ENCODE data around the gene CYB5RL. TPM values are rescaled to one million over a fixed set of nuclear protein-coding genes. Genes with fewer than 3 reads are reported as not detected.

The CYB5RL gene
- total RNA-seq, 3 donors from 2014 or later: 4.5 to 8.0 (median 7.5) TPM

GRCh38 chr1:54230507-54231339 is 30.9 kb upstream of the CYB5RL start:
- H3K27ac ChIP-seq: no peak overlapping the region
- no peak overlapping the region for H3K4me3 ChIP-seq
- TF ChIP-seq CTCF (IDR thresholded peaks at IDR 0.05) (no peak), POLR2AphosphoS5 (IDR thresholded peaks at IDR 0.05) (no peak), POLR2A (IDR thresholded peaks at IDR 0.05) (no peak)
- no peaks in the 10 kb centered on the region for H3K9me3 ChIP-seq
- H3K4me1 ChIP-seq: peaks cover 0 to 4% of the 10 kb centered on the region in 2 donors
- intact Hi-C loops (cut with DNase I; ENCODE audit: low total_unique reads): no loop called here
- no peaks in the 10 kb centered on the region for H3K36me3 ChIP-seq
- H3K27me3 ChIP-seq: no peaks in the 10 kb centered on the region
- no peak for DNase-seq (ENCODE audit: low spot score in 2 of 2)

GRCh38 chr1:54229281-54229891 is 29.6 kb upstream of the CYB5RL start:
- intact Hi-C loops (cut with DNase I; ENCODE audit: low total_unique reads): no loop called here
- H3K27ac ChIP-seq: peak overlapping the region in 1 of 2 donors; percentile 69
- H3K36me3 ChIP-seq: no peaks in the 10 kb centered on the region
- H3K9me3 ChIP-seq: no peaks in the 10 kb centered on the region
- peaks cover 0 to 4% of the 10 kb centered on the region in 2 donors for H3K4me1 ChIP-seq
- H3K27me3 ChIP-seq: no peaks in the 10 kb centered on the region
- no peak overlapping the region for H3K4me3 ChIP-seq
- DNase-seq (ENCODE audit: low spot score in 2 of 2): no peak
- TF ChIP-seq POLR2AphosphoS5 (IDR thresholded peaks at IDR 0.05) (no peak), POLR2A (IDR thresholded peaks at IDR 0.05) (no peak), CTCF (IDR thresholded peaks at IDR 0.05) (no peak)

- TF ChIP-seq CTCF (IDR thresholded peaks at IDR 0.05) (no peak), POLR2A (IDR thresholded peaks at IDR 0.05) (no peak), POLR2AphosphoS5 (IDR thresholded peaks at IDR 0.05) (no peak)
- Histone ChIP-seq H3K9me3 (no peaks in the 10 kb centered on the region), H3K36me3 (no peaks in the 10 kb centered on the region), H3K27me3 (no peaks in the 10 kb centered on the region), H3K4me1 (peaks cover 0 to 4% of the 10 kb centered on the region in 2 donors), H3K27ac (peak overlapping the region in 1 of 2 donors; percentile 69), H3K4me3 (no peak overlapping the region)
- no peak for DNase-seq (ENCODE audit: low spot score in 2 of 2)
- intact Hi-C loops (cut with DNase I; ENCODE audit: low total_unique reads): no loop called here
Measured at GRCh38 chr1:54228638-54229079, 28.8 kb upstream of the CYB5RL start.

- Histone ChIP-seq H3K27me3 (no peaks in the 10 kb centered on the region), H3K36me3 (no peaks in the 10 kb centered on the region), H3K4me1 (peaks cover 0 to 4% of the 10 kb centered on the region in 2 donors), H3K9me3 (no peaks in the 10 kb centered on the region), H3K27ac (no peak overlapping the region), H3K4me3 (no peak overlapping the region)
- TF ChIP-seq POLR2A (IDR thresholded peaks at IDR 0.05) (no peak), POLR2AphosphoS5 (IDR thresholded peaks at IDR 0.05) (no peak), CTCF (IDR thresholded peaks at IDR 0.05) (no peak)
- DNase-seq (ENCODE audit: low spot score in 2 of 2): no peak
- intact Hi-C loops (cut with DNase I; ENCODE audit: low total_unique reads): no loop called here
Measured at GRCh38 chr1:54227891-54228310, 28.1 kb upstream of the CYB5RL start.

- intact Hi-C loops (cut with DNase I; ENCODE audit: low total_unique reads): no loop called here
- H3K9me3 ChIP-seq: no peaks in the 10 kb centered on the region
- no peak for DNase-seq (ENCODE audit: low spot score in 2 of 2)
- no peak for TF ChIP-seq POLR2AphosphoS5 (IDR thresholded peaks at IDR 0.05)
- no peak for TF ChIP-seq POLR2A (IDR thresholded peaks at IDR 0.05)
- no peak for TF ChIP-seq CTCF (IDR thresholded peaks at IDR 0.05)
- H3K27ac ChIP-seq: no peak overlapping the region
- H3K4me3 ChIP-seq: no peak overlapping the region
- H3K27me3 ChIP-seq: no peaks in the 10 kb centered on the region
- no peaks in the 10 kb centered on the region for H3K36me3 ChIP-seq
- peaks cover 0 to 4% of the 10 kb centered on the region in 2 donors for H3K4me1 ChIP-seq
Measured at GRCh38 chr1:54227091-54227602, 27.3 kb upstream of the CYB5RL start.

Data from breast epithelium (tissue), 4 donors.